Neuron (in vitro differentiated cells): ENCODE measurements around the gene REV3L.
"Not testable (repeated sequence)": the region's sequence is repeated elsewhere in the genome, so short reads cannot be mapped to it uniquely, and the experiment has no call there.

Experiments used
- H2AFZ ChIP-seq: one replicate; pipeline ENCODE4 v1.6.1; 2013; ENCODE audit warnings: low read depth, mild to moderate bottlenecking, inconsistent platforms, low read length, moderate library complexity
- H3K27me3 ChIP-seq: one replicate; pipeline ENCODE4 v1.6.1; 2013; ENCODE audit warnings: low read length; ENCODE audit not compliant: insufficient read depth
- H3K36me3 ChIP-seq: one replicate; pipeline ENCODE4 v1.6.1; 2013; ENCODE audit warnings: low read length; ENCODE audit not compliant: insufficient read depth
- H3K4me1 ChIP-seq: one replicate; pipeline ENCODE4 v1.6.1; 2013; ENCODE audit warnings: low read length; ENCODE audit not compliant: insufficient read depth
- H3K4me3 ChIP-seq: 2 replicates; pipeline ENCODE4 v1.5.1; 2013; ENCODE audit warnings: mild to moderate bottlenecking, low read length, moderate library complexity
- H3K9me3 ChIP-seq: one replicate; pipeline ENCODE4 v1.6.1; 2013; ENCODE audit warnings: low read length

Gene REV3L

DNA sequence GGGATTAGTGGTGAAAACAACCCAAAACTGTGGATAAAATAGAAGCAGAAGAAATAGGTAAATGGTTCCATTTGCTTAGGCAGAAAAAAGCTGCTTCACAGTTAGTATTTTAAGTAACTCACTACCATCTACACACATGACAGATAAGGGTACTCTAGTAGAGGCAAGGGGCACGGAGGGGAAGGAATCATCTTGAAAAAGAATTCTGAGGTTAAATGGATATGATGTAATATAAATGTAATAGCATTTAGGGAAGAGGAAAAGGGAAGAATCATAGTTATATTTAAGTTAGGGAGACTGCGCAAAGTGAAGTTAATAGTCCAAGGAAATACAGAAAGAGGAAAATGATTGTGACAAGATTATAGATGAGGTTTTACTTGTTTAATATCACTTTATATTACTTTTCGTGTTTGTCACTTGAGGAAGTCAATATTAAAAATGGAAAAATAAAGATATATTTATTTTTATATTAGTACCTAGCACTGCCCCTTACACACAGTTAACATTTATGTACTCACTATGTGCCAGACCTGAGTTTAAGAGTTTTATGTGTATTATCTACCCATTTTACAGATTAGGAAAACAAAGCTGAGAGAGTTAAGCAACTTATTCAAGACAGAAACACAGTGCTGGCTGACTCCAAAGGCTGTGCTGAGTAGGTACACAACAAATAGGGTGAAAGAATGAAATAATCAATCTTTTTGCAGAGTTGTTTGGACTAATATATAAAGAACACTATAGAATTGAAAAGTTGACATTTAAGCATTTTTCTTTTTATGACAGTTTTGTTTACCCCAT is 128.1 kb downstream of the REV3L start:
- Histone ChIP-seq H3K27me3 (no peaks in the 10 kb centered on the region), H3K4me3 (no peak overlapping the region), H3K9me3 (no peaks in the 10 kb centered on the region), H2AFZ (no peak overlapping the region), H3K36me3 (peaks cover 65% of the 10 kb centered on the region), H3K4me1 (no peaks in the 10 kb centered on the region)

DNA sequence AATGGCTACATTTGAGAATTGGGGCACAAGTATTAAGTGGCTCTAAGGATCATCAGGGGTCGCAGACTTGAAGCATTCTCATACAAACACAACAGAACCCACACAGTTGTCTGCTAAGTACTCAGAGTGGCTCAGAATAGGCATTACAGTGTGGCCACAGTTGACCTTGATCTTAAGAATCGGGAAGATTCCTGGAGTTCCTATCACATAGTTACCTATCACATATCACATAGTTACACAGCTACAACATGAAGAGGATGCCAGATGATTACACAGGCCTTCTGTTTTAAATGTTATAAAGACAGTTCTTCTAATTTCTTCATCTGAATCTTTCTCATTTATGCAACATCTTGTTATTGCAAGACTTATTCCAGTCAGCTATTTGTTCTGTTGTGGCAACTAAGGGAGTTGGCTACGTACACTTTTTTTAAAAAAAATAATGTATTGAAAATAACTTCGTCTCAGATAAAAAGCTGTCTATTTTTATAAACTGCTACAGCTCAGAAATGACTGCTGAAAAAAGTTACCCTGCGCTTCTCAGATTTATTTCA is 129.0 kb downstream of the REV3L start:
- Histone ChIP-seq H3K9me3 (no peaks in the 10 kb centered on the region), H3K4me3 (no peak overlapping the region), H2AFZ (no peak overlapping the region), H3K4me1 (no peaks in the 10 kb centered on the region), H3K27me3 (no peaks in the 10 kb centered on the region), H3K36me3 (peaks cover 74% of the 10 kb centered on the region)

DNA sequence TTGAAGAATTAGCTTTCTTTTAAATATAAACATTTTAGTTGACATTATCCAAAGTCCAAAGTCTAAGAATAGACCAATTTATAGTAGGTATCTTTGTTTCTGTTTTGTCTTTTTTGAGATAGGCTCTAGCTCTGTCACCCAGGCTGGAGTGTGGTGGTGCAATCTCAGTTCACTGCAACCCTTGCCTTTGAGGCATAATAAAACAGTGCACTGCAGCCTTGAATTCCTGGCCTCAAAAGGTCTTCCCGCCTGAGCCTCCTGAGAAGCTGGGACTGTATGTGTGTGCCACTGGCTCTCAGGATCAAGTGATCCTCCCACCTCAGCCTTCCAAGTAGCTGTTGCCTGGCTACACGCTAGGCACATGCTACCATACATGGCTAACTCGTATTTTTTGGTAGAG is 135.4 kb downstream of the REV3L start:
- no peaks in the 10 kb centered on the region for H3K27me3 ChIP-seq
- H3K4me3 ChIP-seq: no peak overlapping the region
- peaks cover 79% of the 10 kb centered on the region for H3K36me3 ChIP-seq
- no peaks in the 10 kb centered on the region for H3K4me1 ChIP-seq
- H2AFZ ChIP-seq: no peak overlapping the region
- no peaks in the 10 kb centered on the region for H3K9me3 ChIP-seq

DNA sequence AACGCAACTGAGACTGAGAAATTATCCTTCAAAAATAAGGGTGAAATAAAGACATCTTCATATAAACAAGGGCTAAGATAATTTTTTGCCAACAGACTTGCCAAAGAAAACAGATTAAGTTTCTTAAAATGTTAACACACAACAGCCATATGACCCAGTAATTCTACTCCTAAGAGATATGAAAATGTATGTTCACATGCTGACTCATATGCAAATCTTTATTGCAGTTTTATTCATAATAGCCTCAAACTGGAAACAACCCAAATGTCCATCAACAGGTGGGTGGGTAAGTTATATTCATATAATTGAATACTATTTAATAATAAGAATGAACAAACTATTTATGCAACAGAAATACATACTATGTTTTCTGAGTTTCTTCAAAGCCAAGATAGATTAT is 140.1 kb downstream of the REV3L start:
- Histone ChIP-seq H3K4me3 (no peak overlapping the region), H2AFZ (no peak overlapping the region), H3K4me1 (no peaks in the 10 kb centered on the region), H3K9me3 (no peaks in the 10 kb centered on the region), H3K27me3 (no peaks in the 10 kb centered on the region), H3K36me3 (peaks cover 52% of the 10 kb centered on the region)

GRCh38 chr6:111339294-111339693 is 143.7 kb downstream of the REV3L start:
- H3K36me3 ChIP-seq: peaks cover 42% of the 10 kb centered on the region
- H3K4me1 ChIP-seq: no peaks in the 10 kb centered on the region
- no peak overlapping the region for H3K4me3 ChIP-seq
- no peak overlapping the region for H2AFZ ChIP-seq
- no peaks in the 10 kb centered on the region for H3K27me3 ChIP-seq
- H3K9me3 ChIP-seq: no peaks in the 10 kb centered on the region

GRCh38 chr6:111338843-111339242 is 144.2 kb downstream of the REV3L start:
- no peaks in the 10 kb centered on the region for H3K27me3 ChIP-seq
- H2AFZ ChIP-seq: no peak overlapping the region
- H3K4me1 ChIP-seq: no peaks in the 10 kb centered on the region
- H3K36me3 ChIP-seq: peaks cover 39% of the 10 kb centered on the region
- H3K9me3 ChIP-seq: no peaks in the 10 kb centered on the region
- no peak overlapping the region for H3K4me3 ChIP-seq

GRCh38 chr6:111337829-111338236 is 145.2 kb downstream of the REV3L start:
- H3K36me3 ChIP-seq: peaks cover 36% of the 10 kb centered on the region
- H3K4me1 ChIP-seq: no peaks in the 10 kb centered on the region
- no peaks in the 10 kb centered on the region for H3K27me3 ChIP-seq
- H3K4me3 ChIP-seq: no peak overlapping the region
- H2AFZ ChIP-seq: no peak overlapping the region
- no peaks in the 10 kb centered on the region for H3K9me3 ChIP-seq

GRCh38 chr6:111329882-111330633 is 153.0 kb downstream of the REV3L start:
- H3K4me1 ChIP-seq: no peaks in the 10 kb centered on the region
- H3K4me3 ChIP-seq: no peak overlapping the region
- no peaks in the 10 kb centered on the region for H3K27me3 ChIP-seq
- peaks cover 65% of the 10 kb centered on the region for H3K36me3 ChIP-seq
- H2AFZ ChIP-seq: no peak overlapping the region
- H3K9me3 ChIP-seq: peaks cover 2% of the 10 kb centered on the region

- peaks cover 72% of the 10 kb centered on the region for H3K36me3 ChIP-seq
- no peak overlapping the region for H2AFZ ChIP-seq
- H3K4me3 ChIP-seq: no peak overlapping the region
- peaks cover 2% of the 10 kb centered on the region for H3K9me3 ChIP-seq
- no peaks in the 10 kb centered on the region for H3K4me1 ChIP-seq
- no peaks in the 10 kb centered on the region for H3K27me3 ChIP-seq
Observed at GRCh38 chr6:111326563-111326962, 156.5 kb downstream of the REV3L start.

DNA sequence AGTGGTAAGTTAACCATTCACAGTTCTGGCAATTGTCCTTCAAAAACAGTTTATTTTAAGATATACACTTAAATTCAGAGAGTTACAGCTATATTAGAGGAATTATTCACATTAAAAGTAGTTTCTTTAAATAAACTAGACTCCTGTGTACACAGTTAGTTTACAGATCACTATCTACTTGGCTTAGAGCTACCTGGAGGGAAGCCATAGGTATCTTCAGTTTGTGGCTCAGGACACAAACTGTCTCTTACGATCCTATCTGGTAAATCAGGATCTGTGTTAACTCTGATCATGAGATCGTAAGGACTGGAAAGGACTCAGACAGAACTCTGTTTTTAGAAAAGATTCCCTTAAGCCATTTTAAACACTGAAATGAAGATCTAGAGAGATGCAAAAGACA is 160.9 kb downstream of the REV3L start:
- no peak overlapping the region for H3K4me3 ChIP-seq
- no peaks in the 10 kb centered on the region for H3K4me1 ChIP-seq
- peaks cover 2% of the 10 kb centered on the region for H3K9me3 ChIP-seq
- no peaks in the 10 kb centered on the region for H3K27me3 ChIP-seq
- H3K36me3 ChIP-seq: peaks cover 62% of the 10 kb centered on the region
- no peak overlapping the region for H2AFZ ChIP-seq

GRCh38 chr6:111307950-111308349 is 175.1 kb downstream of the REV3L start:
- H3K27me3 ChIP-seq, H3K9me3 ChIP-seq, H2AFZ ChIP-seq, H3K4me3 ChIP-seq, H3K4me1 ChIP-seq: not testable (repeated sequence)
- peaks cover 62% of the 10 kb centered on the region for H3K36me3 ChIP-seq

DNA sequence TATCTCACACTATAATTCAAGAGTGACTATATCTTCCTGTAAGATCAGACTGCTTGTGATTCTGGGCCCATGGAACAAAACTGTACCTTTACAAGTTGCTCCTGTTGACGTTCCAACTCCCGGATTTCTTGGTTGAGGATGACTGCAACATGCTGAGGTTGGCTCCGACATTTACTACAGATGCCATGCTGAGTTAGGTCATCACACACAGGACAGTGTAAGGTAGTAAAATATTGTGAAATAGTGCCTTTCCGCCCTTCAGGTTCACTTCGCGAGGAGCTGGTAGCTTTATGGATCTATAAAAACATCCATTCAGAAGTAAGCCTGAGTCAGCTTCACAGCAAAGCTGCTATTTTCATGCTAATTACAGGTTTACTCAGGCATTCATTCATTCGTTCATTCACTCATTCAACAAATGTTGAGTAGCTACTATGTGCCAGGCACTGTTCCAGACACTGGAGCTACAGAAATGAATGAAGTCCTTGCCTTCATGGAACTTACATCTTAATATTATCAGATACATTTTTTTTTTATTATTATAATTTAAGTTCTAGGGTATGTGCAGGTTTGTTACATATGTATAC is 175.7 kb downstream of the REV3L start:
- Histone ChIP-seq H3K4me1 (no peaks in the 10 kb centered on the region), H3K27me3 (no peaks in the 10 kb centered on the region), H3K9me3 (no peaks in the 10 kb centered on the region), H2AFZ (no peak overlapping the region), H3K4me3 (no peak overlapping the region), H3K36me3 (peaks cover 63% of the 10 kb centered on the region)
